Epidermal melanocyte (primary cell): ENCODE measurements around the gene OR2J2.
"Not testable (repeated sequence)": the region's sequence is repeated elsewhere in the genome, so short reads cannot be mapped to it uniquely, and the experiment has no call there.

Experiments used
- DNase-seq: peaks from one replicate; pipeline ENCODE4 v3.0.0; 2011; ENCODE audit warnings: low spot score; ENCODE audit not compliant: insufficient read length

OR2J2 gene

DNA sequence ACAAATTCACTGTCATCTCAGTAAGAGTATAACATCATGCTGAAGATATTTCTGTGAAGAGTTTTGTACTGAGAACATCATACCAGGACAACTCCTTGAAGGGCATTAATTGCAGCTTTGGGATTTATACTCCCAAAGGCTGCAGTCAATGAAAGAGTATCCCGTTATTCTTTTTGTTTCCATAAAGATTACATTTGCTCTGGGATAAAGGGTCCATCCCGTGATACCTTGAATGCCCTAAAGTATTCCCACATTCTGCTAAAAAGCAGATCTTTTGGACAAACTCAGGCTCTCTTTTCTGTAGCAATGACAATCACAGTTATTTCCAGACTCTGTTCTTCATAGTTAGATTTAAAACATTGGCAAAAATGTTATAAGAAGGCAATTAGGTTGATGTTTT, at the start of gene OR2J2:
Gene OR2J2 (plus strand): TSS at position 301 of the 400 bp plus-strand sequence. CDS start 2,729 bp downstream, outside the sequence.
- DNase-seq, result not testable (repeated sequence)

GRCh38 chr6:29129326-29130012, 41.2 kb upstream of the OR2J2 start:
- no peak for DNase-seq

GRCh38 chr6:29130644-29131043, 40.1 kb upstream of the OR2J2 start:
- DNase-seq, result no peak

- DNase-seq, result no peak
Measured at GRCh38 chr6:29131691-29132090, 39.0 kb upstream of the OR2J2 start.

- DNase-seq, result no peak
Measured at GRCh38 chr6:29137724-29138123, 33.0 kb upstream of the OR2J2 start.

- no peak for DNase-seq
Measured at GRCh38 chr6:29141606-29142005, 29.1 kb upstream of the OR2J2 start.

GRCh38 chr6:29142309-29142708, 28.4 kb upstream of the OR2J2 start:
- DNase-seq, result no peak

DNA sequence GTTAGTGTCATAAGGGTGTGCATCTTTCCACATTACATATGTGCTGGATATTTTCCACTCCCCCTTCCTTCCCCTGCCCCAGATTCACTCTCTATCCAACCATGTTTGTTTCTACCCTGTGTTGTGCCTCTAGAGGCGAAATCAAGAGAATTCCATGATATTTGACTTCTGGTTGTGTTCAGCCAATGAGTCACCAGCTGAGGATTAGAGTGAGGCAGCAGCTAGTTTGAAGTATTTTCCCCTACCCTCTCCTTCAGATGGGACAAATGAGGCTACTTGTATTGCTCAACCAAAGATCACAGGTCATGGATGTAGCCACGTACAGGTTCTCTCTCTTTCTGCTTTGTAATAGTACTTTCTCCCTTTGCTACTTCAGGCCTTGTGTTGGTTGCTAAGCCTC, 24.5 kb upstream of the OR2J2 start:
- no peak for DNase-seq

GRCh38 chr6:29147074-29147473, 23.6 kb upstream of the OR2J2 start:
- DNase-seq, result no peak

- not testable (repeated sequence) for DNase-seq
Measured at GRCh38 chr6:29149444-29149843, 21.3 kb upstream of the OR2J2 start.

- DNase-seq, result no peak
Measured at GRCh38 chr6:29153083-29153482, 17.6 kb upstream of the OR2J2 start.

DNA sequence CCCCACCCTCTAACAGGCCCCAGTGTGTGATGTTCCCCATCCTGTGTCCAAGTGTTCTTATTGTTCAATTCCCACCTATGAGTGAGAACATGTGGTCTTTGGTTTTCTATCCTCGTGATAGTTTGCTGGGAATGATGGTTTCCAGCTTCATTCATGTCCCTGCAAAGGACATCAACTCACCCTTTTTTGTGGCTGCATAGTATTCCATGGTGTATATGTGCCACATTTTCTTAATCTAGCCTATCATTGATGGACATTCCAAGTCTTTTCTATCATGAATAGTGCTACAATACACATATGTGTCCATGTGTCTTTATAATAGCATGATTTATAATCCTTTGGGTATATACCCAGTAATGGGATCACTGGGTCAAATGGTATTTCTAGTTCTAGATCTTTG, 15.5 kb upstream of the OR2J2 start:
- DNase-seq, result not testable (repeated sequence)

DNA sequence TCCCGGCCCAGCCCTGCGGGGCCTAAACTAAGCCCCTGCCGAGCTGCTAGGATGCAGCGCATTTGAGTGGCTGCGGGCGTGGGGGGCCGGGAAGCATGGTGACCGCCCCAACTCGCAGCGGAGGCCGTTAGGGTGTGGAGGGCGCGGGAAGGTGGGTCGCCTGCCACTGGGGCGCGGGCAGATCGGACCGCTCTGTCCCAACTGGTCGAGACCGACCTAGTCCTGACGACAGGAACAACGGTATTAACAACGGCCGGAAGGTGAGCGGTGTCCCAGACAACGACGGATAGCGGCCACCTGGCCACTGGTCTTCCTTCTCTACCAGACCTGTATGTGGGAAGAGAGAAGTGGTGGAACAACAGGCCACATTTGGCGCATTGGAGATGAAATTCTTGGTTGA, 10.8 kb upstream of the OR2J2 start:
- DNase-seq, result not testable (repeated sequence)

DNA sequence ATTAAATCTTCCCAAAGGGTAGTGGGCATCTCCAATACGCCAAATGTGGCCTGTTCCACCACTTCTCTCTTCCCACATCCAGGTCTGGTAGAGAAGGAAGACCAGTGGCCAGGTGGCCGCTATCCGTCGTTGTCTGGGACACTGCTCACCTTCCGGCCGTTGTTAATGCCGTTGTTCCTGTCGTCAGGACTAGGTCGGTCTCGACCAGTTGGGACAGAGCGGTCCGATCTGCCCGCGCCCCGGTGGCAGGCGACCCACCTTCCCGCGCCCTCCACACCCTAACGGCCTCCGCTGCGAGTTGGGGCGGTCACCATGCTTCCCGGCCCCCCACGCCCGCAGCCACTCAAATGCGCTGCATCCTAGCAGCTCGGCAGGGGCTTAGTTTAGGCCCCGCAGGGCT, 5.1 kb upstream of the OR2J2 start:
- DNase-seq, result not testable (repeated sequence)

DNA sequence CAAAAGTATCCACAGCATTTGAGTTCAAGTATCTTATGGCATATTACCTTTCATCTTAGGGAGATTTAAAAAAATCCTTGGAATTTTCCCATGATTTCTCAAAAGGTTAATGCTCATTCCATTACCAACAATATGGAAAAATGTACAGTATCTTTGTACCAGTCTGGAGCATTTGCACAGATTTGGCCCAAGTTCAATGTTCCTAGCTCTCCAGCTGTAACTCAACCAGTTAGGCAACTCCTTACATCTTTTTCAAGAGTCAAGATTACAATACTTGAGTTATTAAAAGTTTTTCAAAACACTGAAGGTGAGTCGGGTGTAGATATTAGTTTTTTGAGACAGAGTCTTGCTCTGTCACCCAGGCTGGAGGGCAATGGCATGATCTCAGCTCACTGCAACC, 1.0 kb downstream of the OR2J2 start:
- no peak for DNase-seq

GRCh38 chr6:29183594-29183993, 12.9 kb downstream of the OR2J2 start:
- no peak for DNase-seq

DNA sequence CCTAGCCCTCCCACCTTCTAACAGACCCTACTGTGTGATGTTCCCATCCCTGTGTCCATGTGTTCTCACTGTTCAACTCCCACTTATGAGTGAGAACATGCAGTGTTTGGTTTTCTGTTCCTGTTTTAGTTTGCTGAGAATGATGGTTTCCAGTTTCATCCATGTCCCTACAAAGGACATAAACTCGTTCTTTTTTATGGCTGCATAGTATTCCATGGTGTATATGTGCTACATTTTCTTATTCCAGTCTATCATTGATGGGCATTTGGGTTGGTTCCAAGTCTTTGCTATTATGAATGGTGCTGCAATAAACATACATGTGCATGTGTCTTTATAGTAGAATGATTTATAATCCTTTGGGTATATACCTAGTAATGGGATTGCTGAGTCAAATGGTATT, 18.0 kb downstream of the OR2J2 start:
- DNase-seq, result not testable (repeated sequence)

DNA sequence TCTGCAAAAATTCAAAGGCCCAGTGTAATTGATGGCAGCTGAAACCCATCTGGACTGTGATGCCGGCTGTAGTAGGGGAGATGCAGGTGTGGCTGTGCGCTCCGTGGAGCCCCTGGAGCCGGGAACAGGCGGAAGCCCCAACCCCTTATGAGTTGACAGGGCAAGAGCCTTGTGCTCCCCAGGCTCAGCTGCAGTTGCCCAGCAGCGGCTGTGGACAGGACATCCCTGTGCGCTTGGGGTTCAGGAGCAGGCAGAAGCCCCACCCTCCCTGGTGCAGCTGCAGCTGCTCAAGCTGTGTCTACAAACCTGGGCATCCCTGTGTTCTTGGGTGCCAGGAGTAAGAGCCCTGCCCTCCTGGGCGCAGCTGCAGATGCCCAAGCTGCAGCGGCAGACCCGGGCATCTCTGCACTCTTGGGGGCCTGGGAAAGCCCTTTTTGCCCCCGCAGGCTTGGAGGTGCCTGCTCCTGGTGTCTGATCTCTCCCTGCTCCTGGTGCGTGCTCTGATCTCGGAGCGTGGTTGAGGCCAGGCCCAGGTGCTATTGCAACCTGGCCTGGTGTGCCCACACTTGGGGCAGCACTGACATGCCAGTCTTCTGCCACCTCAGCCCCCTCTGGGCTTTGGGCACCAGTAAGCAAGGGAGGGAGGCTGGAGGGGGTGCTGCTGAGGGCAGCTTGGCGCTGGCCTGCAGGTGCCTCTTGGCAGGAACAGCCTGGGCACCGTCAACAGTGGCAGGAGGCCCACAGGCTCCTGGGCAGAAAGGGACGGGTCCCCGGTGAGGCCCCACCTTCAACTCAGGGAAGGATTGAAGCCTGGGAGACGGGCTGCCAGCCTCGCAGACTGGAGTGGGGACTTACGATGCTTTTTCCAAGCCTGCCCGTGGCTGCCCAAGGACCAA, 30.3 kb downstream of the OR2J2 start:
- no peak for DNase-seq

DNA sequence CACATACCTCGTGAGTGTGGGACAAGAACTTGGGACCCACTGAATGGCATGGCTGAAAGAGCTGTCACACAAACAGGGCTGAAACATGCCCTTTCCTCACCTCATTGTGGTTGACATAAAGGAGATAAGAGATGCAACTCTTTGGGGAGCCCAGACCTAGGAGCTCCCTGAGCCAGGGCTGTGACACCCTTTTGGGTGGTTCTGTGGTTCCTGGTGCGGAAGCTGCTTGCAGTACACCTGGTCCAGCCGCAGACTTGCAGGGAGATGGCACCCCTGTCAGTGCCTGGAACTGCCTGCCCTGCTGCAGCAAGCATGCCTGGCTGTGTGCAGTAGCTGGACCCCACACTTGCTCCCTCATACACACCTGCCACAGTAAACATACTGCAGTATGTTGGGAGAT, 31.3 kb downstream of the OR2J2 start:
- no peak for DNase-seq

GRCh38 chr6:29211488-29211887, 40.8 kb downstream of the OR2J2 start:
- no peak for DNase-seq

GRCh38 chr6:29216528-29216927, 45.8 kb downstream of the OR2J2 start:
- DNase-seq, result no peak

DNA sequence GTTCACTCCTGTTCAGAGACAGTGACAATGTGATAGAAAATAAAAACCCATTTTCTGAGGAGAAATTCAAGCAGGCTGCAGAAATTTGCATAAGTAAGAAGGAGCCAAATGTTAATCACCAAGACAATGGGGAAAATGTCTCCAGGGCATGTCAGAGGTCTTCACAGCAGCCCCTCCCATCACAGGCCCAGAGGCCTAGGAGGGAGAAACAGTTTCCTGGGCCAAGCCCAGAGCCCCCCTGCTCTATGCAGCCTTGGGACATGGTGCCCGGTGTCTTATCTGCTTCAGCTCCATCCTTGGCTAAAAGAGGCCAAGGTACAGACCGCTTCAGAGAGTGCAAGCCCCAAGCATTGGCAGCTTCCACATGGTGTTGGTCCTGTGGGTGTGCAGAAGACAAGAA, 46.5 kb downstream of the OR2J2 start:
- not testable (repeated sequence) for DNase-seq

GRCh38 chr6:29218056-29218455, 47.3 kb downstream of the OR2J2 start:
- not testable (repeated sequence) for DNase-seq
